GM19463 (cell line): ENCODE measurements around the gene PLIN1.
"Not testable (repeated sequence)": the region's sequence is repeated elsewhere in the genome, so short reads cannot be mapped to it uniquely, and the experiment has no call there.

ENCODE experiments used
- ATAC-seq: cut with Tn5 transposase; IDR thresholded peaks from one replicate; pipeline ENCODE4 v1.9.1; 2021; ENCODE audit warnings: mild to moderate bottlenecking, moderate library complexity; ENCODE audit not compliant: unreplicated experiment

Gene PLIN1

DNA sequence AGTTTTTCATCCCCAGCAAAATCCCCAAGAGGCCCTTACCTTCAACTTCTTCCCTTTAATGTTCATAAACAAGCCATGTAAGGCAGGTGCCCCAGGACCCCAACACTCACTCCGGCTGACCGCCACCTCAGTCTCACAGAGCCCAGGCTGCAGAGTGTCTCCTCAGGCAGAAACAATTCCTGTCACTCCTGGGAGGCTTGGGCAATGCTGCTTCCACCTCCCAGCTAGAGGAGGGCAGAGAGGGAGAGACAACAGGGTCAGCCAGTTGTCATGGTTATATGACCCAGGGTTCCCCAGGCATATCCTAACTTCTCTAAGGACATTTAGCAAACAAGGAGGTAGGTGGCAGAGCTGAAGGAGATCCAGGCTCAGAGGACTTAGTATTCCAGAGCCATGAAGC is at the start of gene PLIN1:
Gene PLIN1 (minus strand): TSS at position 156 of the 400 bp plus-strand sequence. CDS start 1,878 bp downstream, outside the sequence.
- ATAC-seq = no peak

GRCh38 chr15:89728254-89728653 is 49.1 kb upstream of the PLIN1 start:
- no peak for ATAC-seq

DNA sequence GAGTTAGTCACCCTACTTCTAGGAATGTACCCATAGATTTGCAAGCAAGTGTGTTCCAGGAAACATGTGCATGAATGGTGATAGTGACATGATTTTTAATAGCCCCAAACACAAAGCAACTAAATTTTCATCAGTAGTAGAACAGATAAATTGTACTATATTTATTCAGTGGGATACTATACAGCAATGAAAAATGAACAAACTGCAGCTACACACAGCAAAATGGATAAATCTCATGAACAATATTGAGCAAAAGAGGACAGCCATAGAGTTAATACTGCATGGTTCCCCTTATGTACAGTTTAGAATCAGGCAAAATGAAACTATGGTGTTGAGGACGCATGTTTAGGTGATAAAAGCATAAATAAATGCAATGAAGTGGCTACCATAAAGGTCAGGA is 45.9 kb upstream of the PLIN1 start:
- ATAC-seq = no peak

GRCh38 chr15:89724621-89725020 is 45.5 kb upstream of the PLIN1 start:
- ATAC-seq = no peak

DNA sequence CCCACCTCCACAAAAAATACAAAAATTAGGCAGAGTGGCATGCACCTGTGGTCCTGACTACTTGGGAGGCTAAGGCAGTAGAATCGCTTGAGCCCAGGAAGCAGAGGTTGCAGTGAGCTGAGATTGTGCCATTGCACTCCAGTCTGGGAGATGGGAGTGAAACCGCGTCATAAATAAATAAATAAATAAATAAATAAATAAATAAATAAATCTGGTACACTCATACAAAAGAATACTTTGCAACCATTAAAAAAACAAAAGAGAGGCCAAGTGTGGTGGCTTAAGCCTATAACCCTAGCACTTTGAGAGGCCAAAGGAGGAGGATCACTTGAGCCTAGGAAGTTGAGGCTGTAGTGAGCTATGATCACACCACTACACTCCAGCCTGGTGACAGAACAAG is 43.9 kb upstream of the PLIN1 start:
- no peak for ATAC-seq

GRCh38 chr15:89714775-89715174 is 35.6 kb upstream of the PLIN1 start:
- ATAC-seq = no peak

DNA sequence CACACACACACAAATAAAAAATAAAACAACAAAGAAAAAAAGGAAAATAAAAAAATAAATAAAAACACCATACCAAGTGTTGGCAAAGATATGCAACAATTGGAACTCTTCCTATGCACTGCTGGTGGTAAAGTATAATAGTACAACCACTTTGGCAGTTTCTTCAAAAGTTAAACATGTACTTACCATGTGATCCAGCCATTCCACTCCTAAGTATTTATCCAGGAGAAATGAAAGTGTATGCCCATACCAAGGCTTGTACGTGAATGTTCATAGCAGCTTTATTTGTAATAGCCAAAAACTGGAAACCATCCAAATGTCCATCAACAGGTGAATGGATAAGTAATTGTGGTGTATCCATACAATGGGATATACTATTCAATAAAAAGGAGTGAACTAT is 28.4 kb upstream of the PLIN1 start:
- ATAC-seq = no peak

- ATAC-seq = no peak
These were observed 25.2 kb upstream of the PLIN1 start for GRCh38 chr15:89704411-89704810.

- ATAC-seq = no peak
These were observed 16.0 kb upstream of the PLIN1 start for GRCh38 chr15:89695198-89695597.

DNA sequence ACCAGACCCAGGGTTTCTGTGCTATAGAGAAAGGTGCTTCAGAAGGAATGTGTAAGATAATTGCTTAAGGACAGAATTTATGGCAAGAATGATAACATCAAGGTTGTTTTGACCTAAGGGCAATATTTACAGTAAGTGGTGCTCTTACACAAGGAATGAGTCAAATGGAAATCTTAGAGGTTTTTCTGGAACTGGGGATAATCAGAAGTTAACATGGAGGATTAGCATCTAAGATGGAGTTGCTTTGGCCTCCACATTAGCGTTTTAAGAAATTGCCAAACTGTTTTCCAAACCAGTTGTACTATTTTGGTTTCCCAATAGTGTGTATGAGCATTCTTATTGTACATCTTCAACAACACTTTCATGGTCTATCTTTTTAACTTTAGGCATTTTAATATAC is 14.5 kb upstream of the PLIN1 start:
- no peak for ATAC-seq

DNA sequence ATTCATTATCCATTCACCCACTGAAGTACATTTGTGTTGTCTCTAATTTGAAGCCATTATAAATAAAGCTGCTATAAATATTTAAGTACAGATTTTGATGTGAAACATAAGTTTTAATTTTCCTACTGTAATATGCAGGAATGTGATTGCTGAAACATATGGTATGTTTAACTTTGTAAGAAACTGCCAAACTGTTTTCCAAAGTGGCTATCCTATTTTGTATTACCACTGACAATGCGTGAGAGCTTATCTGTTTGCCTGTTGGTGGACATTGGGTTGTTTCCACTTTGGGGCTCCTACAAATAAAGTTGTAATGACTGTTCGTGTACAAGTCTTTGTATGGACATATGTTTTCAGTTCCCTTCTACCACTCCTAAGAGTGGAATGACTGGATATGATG is 13.9 kb upstream of the PLIN1 start:
- ATAC-seq = no peak

DNA sequence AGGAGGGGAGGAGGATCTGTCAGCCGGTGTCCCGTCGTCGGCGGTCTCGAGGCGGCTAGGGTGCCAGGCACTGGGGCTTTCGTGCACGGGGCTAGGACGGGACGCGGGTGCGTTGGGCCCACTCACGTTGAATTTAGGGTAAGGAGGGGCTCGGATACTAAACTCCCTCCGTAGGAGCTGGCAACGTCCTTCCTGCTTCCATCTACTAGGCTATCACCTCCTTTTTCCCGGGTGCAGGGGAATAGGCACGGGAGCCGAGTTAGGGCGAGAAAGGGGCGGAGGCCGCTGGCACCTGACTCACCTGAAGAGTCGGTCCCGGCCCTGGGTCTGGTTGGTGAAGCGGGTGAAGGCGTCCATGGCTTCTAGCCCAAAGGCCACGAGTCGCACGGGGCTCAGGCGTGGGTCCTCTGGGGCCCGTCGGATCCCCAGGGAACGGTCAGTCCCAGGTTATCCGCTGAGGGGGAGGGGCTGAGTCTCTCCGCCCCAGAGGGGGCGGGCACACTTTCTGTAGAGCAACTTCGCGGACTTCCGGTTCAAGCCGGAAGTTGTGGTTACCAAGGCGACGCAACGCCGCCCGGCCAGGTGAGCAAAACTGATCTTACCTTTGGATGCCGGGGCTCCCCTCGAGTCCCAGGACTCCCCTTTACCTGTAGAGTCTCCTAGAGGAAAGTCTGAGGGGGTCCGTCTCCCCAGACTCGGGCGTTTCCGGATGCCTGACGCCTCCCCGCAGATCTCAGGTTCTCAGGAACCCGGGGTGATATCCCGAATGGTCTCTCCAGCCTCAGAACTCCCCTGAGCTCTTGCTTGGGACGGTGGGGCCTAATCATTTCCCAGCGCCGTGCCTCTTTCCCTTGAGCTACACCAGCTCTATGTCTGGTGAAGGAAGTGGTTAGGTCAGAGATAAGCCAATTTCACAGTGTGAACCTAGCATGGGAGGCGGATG is 11.4 kb upstream of the PLIN1 start, which contains the start of the genes PEX11A and WDR93:
Gene PEX11A (minus strand): TSS at position 479 of the 943 bp plus-strand sequence. CDS start 122 bp downstream, at position 357.
Gene WDR93 (plus strand): TSS at position 536 of the 943 bp plus-strand sequence. CDS start 10,936 bp downstream, outside the sequence.
- peak; percentile 96 for ATAC-seq

DNA sequence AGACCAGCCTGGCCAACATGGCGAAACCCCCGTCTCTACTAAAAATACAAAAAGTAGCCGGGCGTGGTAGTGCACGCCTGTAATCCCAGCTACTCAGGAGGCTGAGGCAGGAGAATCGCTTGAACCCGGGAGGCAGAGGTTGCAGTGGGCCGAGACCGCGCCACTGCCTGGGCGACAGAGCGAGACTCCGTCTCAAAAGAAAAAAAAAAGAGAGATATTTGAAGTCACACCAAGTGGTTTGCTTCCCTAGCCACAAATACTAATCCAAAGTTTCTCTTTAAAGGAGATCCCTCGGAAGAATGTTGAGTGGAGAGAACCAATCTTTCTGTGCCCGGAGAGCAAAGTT is 10.7 kb upstream of the PLIN1 start:
- not testable (repeated sequence) for ATAC-seq

GRCh38 chr15:89686522-89686921 is 7.4 kb upstream of the PLIN1 start:
- no peak for ATAC-seq

DNA sequence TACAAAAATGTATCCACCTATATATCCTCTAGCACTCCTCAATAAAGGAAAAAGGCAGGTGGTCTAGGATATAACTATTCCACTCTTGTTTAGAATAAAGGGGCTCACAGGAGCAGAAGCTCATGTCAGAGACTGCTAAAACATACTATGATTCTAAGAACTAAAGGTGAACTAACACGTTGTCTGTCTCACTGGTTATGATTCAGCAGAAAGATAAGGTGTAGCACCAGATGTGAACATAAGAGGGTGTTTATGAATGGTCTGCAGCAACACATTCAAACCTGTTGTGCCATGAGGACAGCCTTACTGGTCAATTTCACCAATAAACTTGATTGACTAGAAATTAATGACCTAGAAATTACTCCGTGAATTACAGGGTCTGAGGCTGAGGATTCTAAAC is 6.8 kb upstream of the PLIN1 start:
- ATAC-seq = no peak

- ATAC-seq = no peak
These were observed 2.0 kb upstream of the PLIN1 start for GRCh38 chr15:89681146-89681545.

- ATAC-seq = no peak
These were observed 1.2 kb upstream of the PLIN1 start for GRCh38 chr15:89680282-89680873.

DNA sequence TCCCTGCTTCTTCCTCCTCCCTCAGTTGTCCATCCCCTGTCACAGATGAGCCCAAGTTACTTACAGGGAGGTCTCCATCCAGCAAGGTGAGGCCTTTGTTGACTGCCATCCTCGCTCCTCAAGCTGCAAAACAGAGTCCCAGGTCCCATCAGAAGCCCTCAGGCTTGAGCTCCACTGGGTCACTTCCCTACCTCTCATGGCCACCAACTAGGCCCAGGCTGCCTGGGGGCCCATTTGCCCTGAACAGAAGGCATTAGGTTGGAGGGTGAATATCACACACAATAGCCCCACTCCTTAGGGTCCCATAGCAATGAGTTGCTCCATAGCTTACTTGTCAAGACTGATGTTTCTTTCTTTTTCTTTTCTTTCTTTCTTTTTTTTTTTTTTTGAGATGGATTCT is 1.8 kb downstream of the PLIN1 start:
- ATAC-seq = no peak

DNA sequence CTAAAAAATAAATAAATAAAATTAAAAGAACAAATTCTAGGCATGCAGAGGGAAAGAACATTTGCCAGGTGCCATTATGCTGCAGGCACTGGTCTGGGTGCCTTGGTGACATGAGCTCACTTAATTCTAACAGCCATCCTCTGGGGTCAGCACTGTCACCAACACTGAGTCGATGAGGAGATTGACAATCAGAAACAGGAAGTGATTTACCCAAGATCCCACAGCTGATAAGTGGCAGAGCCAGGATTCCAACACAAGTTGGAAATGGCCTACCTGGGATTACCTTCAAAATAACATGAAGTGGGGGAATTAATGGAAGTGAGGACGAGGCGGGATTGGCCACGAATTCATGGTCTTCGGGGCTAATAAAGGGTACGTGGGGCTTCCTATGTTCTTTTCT is 3.6 kb downstream of the PLIN1 start:
- ATAC-seq = no peak

DNA sequence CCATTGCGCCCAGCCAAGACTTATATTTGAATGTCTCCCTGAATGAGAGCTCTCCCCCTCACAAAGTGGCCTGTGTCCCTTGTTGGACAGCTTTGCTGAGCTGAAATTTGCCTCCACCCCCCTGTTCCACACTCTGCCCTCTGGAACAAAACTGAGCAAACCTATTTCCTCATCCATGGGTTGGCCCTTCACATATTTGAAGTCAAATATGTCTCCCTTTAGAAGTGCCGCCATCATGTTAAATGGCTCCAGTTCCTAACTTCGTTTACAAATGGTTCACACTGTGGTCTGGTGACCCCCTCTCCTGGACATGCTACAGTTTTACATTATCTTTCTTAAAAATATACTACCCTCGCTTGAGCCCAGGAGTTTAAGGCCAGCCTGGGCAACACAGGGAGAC is 4.6 kb downstream of the PLIN1 start:
- ATAC-seq = no peak

DNA sequence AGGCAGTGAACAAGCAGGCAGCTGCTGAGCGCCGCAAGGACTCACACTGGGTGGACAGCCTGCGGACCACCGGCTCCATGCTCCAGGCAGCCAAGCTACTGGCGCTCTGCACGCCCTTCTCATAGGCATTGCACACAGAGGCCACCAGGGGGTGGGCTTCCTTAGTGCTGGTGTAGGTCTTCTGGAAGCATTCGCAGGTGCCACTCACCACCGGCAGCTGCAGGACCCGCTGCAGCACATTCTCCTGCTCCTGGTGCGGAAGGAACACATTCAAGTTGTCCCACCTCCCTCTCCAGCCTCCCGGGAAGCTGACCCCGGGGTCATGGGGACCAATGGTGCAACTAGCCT is 6.0 kb downstream of the PLIN1 start:
- ATAC-seq = no peak
